Liver (tissue), 3 donors: ENCODE measurements around the gene GMDS.

ENCODE experiments used
- ATF3 ChIP-seq: IDR thresholded peaks from 2 replicates; pipeline ENCODE4 v1.6.1; 2016; ENCODE audit warnings: antibody characterized with exemption
- CTCF ChIP-seq: fragments of 150-350 bp; IDR thresholded peaks from 2 replicates; pipeline ENCODE4 v1.5.1; 2017; ENCODE audit warnings: improper control_type of control experiment, low read depth, low read length; ENCODE audit not compliant: missing input control
- FOXA1 ChIP-seq: IDR thresholded peaks from 2 replicates; pipeline ENCODE4 v1.6.1; 2016; ENCODE audit warnings: antibody characterized with exemption
- GABPA ChIP-seq, 2 donors: IDR thresholded peaks in 1 of 2; conservative IDR thresholded peaks in 1 of 2; 2 replicates each; pipeline ENCODE4 v1.6.1; 2016; ENCODE audit warnings: antibody characterized with exemption in 2 of 2, mild to moderate bottlenecking in 1 of 2, moderate library complexity in 1 of 2
- HNF4G ChIP-seq: IDR thresholded peaks from 2 replicates; pipeline ENCODE4 v1.6.1; 2016; ENCODE audit warnings: antibody characterized with exemption
- JUND ChIP-seq, 2 donors: IDR thresholded peaks; 2 replicates each; pipeline ENCODE4 v1.6.1; 2016; ENCODE audit warnings: antibody characterized with exemption in 2 of 2
- MAX ChIP-seq: IDR thresholded peaks from 2 replicates; pipeline ENCODE4 v1.6.1; 2016; ENCODE audit warnings: antibody characterized with exemption
- RAD21 ChIP-seq, 2 donors: IDR thresholded peaks; 2 replicates each; pipeline ENCODE4 v1.6.1; 2016; ENCODE audit warnings: antibody characterized with exemption in 2 of 2, mild to moderate bottlenecking in 2 of 2
- REST ChIP-seq: IDR thresholded peaks from 2 replicates; pipeline ENCODE4 v1.6.1; 2016; ENCODE audit warnings: antibody characterized with exemption, mild to moderate bottlenecking
- SP1 ChIP-seq: IDR thresholded peaks from 2 replicates; pipeline ENCODE4 v1.6.1; 2018; ENCODE audit warnings: antibody characterized with exemption, mild to moderate bottlenecking
- TAF1 ChIP-seq: conservative IDR thresholded peaks from 2 replicates; pipeline ENCODE4 v1.6.1; 2016; ENCODE audit warnings: antibody characterized with exemption, mild to moderate bottlenecking
- YY1 ChIP-seq: IDR thresholded peaks from 2 replicates; pipeline ENCODE4 v1.6.1; 2016; ENCODE audit warnings: antibody characterized with exemption, mild to moderate bottlenecking
- donor health status: healthy.
- donor health status: healthy.

- TF ChIP-seq CTCF, result no peak
- no peak for TF ChIP-seq TAF1
- TF ChIP-seq JUND (IDR thresholded peaks at IDR 0.05), result no peak
- no peak for TF ChIP-seq REST
- TF ChIP-seq YY1, result no peak
- no peak for TF ChIP-seq ATF3
- no peak for TF ChIP-seq GABPA (IDR thresholded peaks at IDR 0.05 in 1 of 2, conservative IDR thresholded peaks at IDR 0.05 in 1 of 2)
- TF ChIP-seq SP1, result no peak
- TF ChIP-seq MAX, result no peak
- TF ChIP-seq HNF4G, result no peak
- TF ChIP-seq FOXA1, result no peak
- no peak for TF ChIP-seq RAD21 (IDR thresholded peaks at IDR 0.05)
These were observed 54.6 kb downstream of the GMDS start for GRCh38 chr6:2190661-2191389.
